Nasal cavity respiratory epithelium epithelial cell of viscerocranial mucosa (primary cell): ENCODE results near the gene DNAI2. TPM values are rescaled to one million over a fixed set of nuclear protein-coding genes. Genes with fewer than 3 reads are reported as not detected.

Source experiments
- total RNA-seq: library from RNA; depleted of rRNA; stranded (reverse); fragments of >200 nt; gene quantifications from 2 replicates; pipeline ENCODE4 v1.2.3, GENCODE V29; 2014

Gene DNAI2
- 0.07 TPM in 1 of 2 replicates, not detected in the other for total RNA-seq

GRCh38 chr17:74274060-74274708, at the start of gene DNAI2:
Gene DNAI2, plus strand, starts transcription at chr17:74274234. Its CDS starts 7,584 bp downstream, at chr17:74281818.

DNA sequence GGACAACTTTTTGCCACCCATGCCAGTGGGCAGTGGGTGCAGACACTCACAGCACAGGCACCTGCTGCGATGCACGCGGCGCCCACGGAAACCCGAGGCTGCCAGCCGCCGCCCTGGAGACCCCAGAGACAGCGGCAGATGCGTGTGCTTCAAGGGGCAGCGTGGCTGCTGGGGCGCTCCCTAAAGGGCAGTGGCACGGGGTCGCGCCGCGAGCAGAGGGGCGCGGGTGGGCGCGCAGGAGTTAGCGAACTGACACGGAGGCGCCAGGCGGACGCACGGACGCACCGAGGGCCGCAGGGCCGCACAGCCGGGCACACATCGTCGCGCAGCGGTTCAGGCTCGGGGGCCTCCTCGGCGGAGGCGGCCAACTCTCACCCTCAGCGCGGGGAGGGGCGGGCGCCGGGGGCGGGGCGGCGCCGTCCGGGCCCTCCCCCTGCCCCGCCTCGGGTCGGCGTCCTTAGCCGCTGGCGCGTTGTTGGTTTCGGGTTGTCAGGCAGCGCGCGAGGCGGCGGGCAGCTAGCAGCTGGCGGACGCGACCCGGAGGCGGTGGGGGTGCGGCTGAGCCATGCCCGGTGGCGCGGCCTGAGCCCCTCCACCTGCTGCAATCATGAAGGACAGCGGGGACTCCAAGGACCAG, 51.8 kb downstream of the DNAI2 start, which contains the start of gene KIF19:
Gene KIF19 (plus strand): TSS at position 484 of the 637 bp plus-strand sequence. CDS start 124 bp downstream, at position 608.

DNA sequence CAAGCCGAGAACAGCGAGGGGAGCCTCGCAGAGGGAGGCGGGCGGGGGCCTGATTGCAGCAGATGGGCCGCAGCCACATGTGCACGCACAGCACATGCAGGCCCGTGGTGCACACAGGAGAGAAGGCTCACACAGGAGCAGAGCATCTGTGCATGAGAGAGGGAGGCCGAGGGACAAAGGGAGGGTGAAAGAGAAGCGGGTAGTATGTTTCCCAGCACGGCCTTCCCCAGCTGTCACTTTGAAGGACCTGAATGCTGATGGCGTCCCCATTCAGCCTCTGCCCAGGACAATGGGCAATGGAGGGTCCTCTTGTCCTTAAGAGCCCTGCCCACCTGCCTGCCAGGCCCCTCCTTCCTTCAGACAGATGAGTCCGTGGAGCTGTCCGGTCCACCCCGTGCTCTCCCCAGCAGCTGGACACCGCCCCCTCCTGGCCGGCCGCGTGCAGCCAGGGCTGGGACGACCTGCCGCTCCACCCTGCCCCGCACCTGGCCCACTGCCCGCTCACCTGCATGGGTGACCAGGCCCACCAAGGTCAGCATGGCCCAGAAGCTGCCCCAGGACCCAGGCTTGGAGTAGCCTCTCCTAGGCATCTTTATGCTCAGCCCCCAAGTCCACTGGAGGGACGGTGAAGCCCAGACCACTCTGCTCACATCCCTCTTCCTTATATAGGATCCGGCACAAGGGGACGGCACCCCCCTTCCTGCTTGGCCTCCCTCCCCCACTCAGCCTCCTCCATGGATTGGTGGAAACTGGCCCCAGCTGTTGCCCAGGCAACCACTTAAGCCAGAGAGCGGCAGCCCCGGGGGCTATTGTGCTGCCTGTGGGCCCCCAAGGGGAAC, 87.4 kb downstream of the DNAI2 start, which contains the start of gene BTBD17:
Gene BTBD17 (minus strand): TSS at position 639 of the 839 bp plus-strand sequence. CDS start 49 bp downstream, at position 590.

Other genes with a start within 250 kb of the DNAI2 start
- 1,302 and 1,753 TPM in 2 replicates for gene RPL38, start 70.6 kb upstream of the DNAI2 start, total RNA-seq
- 2.4 and 3.8 TPM in 2 replicates for gene TTYH2, start 60.7 kb upstream of the DNAI2 start, total RNA-seq
- 0.07 TPM in 1 of 2 replicates, not detected in the other for gene KIF19, start 52.0 kb downstream of the DNAI2 start, total RNA-seq
- gene BTBD17, start 87.6 kb downstream of the DNAI2 start, total RNA-seq = not detected in 2 replicates
- gene GPR142, start 93.3 kb downstream of the DNAI2 start, total RNA-seq = not detected in 2 replicates
- gene GPRC5C, start 157.9 kb downstream of the DNAI2 start, total RNA-seq = 7.2 and 80.2 TPM in 2 replicates
- 0.07 TPM in 1 of 2 replicates, not detected in the other for gene CD300A, start 192.4 kb downstream of the DNAI2 start, total RNA-seq